A549 (cell line): ENCODE measurements around the gene HMOX1. TPM values are rescaled to one million over a fixed set of nuclear protein-coding genes. Genes with fewer than 3 reads are reported as not detected.

Experiments
- BHLHE40 ChIP-seq: IDR thresholded peaks from 2 replicates; pipeline ENCODE4 v1.6.1; 2012; ENCODE audit warnings: low read depth, low read length, inconsistent platforms
- CBX2 ChIP-seq: fragments of 200-600 bp; sonication (generic); IDR thresholded peaks from 2 replicates; pipeline ENCODE4 v1.6.1; 2016; ENCODE audit warnings: low read depth, mild to moderate bottlenecking, borderline replicate concordance
- CHD2 ChIP-seq: fragments of 150-350 bp; IDR thresholded peaks from 2 replicates; pipeline ENCODE4 v1.6.1; 2014; ENCODE audit warnings: low read length; ENCODE audit not compliant: partially characterized antibody
- CHD4 ChIP-seq: fragments of 200-600 bp; sonication (generic); IDR thresholded peaks from 2 replicates; pipeline ENCODE4 v1.6.1; 2016; ENCODE audit warnings: antibody characterized with exemption, mild to moderate bottlenecking, borderline replicate concordance
- EHF ChIP-seq: fragments of 250-450 bp; sonication (Bioruptor Pico); IDR thresholded peaks from 2 replicates; pipeline ENCODE4 v1.5.0; 2020; ENCODE audit warnings: mild to moderate bottlenecking
- EHMT2 ChIP-seq: fragments of 200-600 bp; sonication (generic); IDR thresholded peaks from 2 replicates; pipeline ENCODE4 v1.6.1; 2016; ENCODE audit warnings: antibody characterized with exemption, low read depth, mild to moderate bottlenecking, moderate library complexity
- ESRRA ChIP-seq: fragments of 150-350 bp; IDR thresholded peaks from 2 replicates; pipeline ENCODE4 v1.6.1; 2014; ENCODE audit warnings: mild to moderate bottlenecking, low read length, borderline replicate concordance
- FOSB ChIP-seq: fragments of 250-450 bp; sonication (Bioruptor Pico); IDR thresholded peaks from 2 replicates; pipeline ENCODE4 v1.5.0; 2020; ENCODE audit warnings: mild to moderate bottlenecking, moderate library complexity
- FOXS1 ChIP-seq: fragments of 250-450 bp; sonication (Bioruptor Pico); IDR thresholded peaks from 2 replicates; pipeline ENCODE4 v1.5.0; 2020; ENCODE audit warnings: mild to moderate bottlenecking, moderate library complexity
- HDAC2 ChIP-seq: fragments of 200-600 bp; sonication (generic); IDR thresholded peaks from 2 replicates; pipeline ENCODE4 v1.6.1; 2016
- HEYL ChIP-seq: fragments of 250-450 bp; sonication (Bioruptor Pico); IDR thresholded peaks from 2 replicates; pipeline ENCODE4 v1.8.0; 2021; ENCODE audit warnings: mild to moderate bottlenecking, moderate library complexity
- HOXA7 ChIP-seq: fragments of 250-450 bp; sonication (Bioruptor Pico); IDR thresholded peaks from 2 replicates; pipeline ENCODE4 v1.5.0; 2020; ENCODE audit warnings: mild to moderate bottlenecking, moderate library complexity
- HOXB13 ChIP-seq: fragments of 250-450 bp; sonication (Bioruptor Pico); IDR thresholded peaks from 2 replicates; pipeline ENCODE4 v1.5.0; 2020; ENCODE audit warnings: low read depth, mild to moderate bottlenecking, moderate library complexity
- JUN ChIP-seq, 2 experiments: fragments of >200 bp; sonication (Bioruptor Twin); formaldehyde crosslinking; IDR thresholded peaks; 2 replicates in 1 of 2; 3 replicates in 1 of 2; pipeline ENCODE4 v1.6.1; 2016 to 2017
- JUNB ChIP-seq: fragments of >200 bp; sonication (Bioruptor Twin); formaldehyde crosslinking; IDR thresholded peaks from 2 replicates; pipeline ENCODE4 v1.6.1; 2016
- KDM1A ChIP-seq: fragments of 200-600 bp; sonication (generic); IDR thresholded peaks from 2 replicates; pipeline ENCODE4 v1.6.1; 2016; ENCODE audit warnings: low read depth, mild to moderate bottlenecking
- KDM5A ChIP-seq: fragments of 200-600 bp; sonication (generic); IDR thresholded peaks from 2 replicates; pipeline ENCODE4 v1.6.1; 2016; ENCODE audit warnings: antibody characterized with exemption, mild to moderate bottlenecking
- MAFK ChIP-seq: fragments of 450-650 bp; IDR thresholded peaks from 2 replicates; pipeline ENCODE4 v1.6.1; 2014; ENCODE audit not compliant: partially characterized antibody
- NPAS2 ChIP-seq: fragments of 250-450 bp; sonication (Bioruptor Pico); IDR thresholded peaks from 2 replicates; pipeline ENCODE4 v1.8.0; 2022; ENCODE audit warnings: mild to moderate bottlenecking, moderate library complexity, borderline replicate concordance
- PHF8 ChIP-seq: fragments of 200-600 bp; sonication (generic); IDR thresholded peaks from 2 replicates; pipeline ENCODE4 v1.6.1; 2016; ENCODE audit warnings: low read depth, mild to moderate bottlenecking, antibody characterized with exemption, moderate library complexity, borderline replicate concordance
- POLR2A ChIP-seq: IDR thresholded peaks from 2 replicates; pipeline ENCODE4 v1.6.1; 2012; ENCODE audit warnings: mild to moderate bottlenecking, low read length
- RCOR1 ChIP-seq: fragments of 150-350 bp; IDR thresholded peaks from 2 replicates; pipeline ENCODE4 v1.6.1; 2014; ENCODE audit warnings: antibody characterized with exemption, low read length, low read depth
- RFX5 ChIP-seq: fragments of 450-650 bp; IDR thresholded peaks from 2 replicates; pipeline ENCODE4 v1.7.1; 2014; ENCODE audit warnings: antibody characterized with exemption, mild to moderate bottlenecking, moderate library complexity
- RNF2 ChIP-seq: fragments of 200-600 bp; sonication (generic); IDR thresholded peaks from 2 replicates; pipeline ENCODE4 v1.6.1; 2016; ENCODE audit warnings: low read depth, mild to moderate bottlenecking, antibody characterized with exemption, moderate library complexity, borderline replicate concordance
- TFCP2L1 ChIP-seq: fragments of 250-450 bp; sonication (Bioruptor Pico); IDR thresholded peaks from 2 replicates; pipeline ENCODE4 v1.5.0; 2021; ENCODE audit warnings: mild to moderate bottlenecking
- TP53 ChIP-seq: fragments of 250-450 bp; sonication (Bioruptor Pico); IDR thresholded peaks from 2 replicates; pipeline ENCODE4 v1.5.0; 2021; ENCODE audit warnings: mild to moderate bottlenecking, moderate library complexity
- ZC3H11A ChIP-seq: fragments of 450-650 bp; IDR thresholded peaks from 2 replicates; pipeline ENCODE4 v1.6.1; 2014; ENCODE audit warnings: antibody characterized with exemption, mild to moderate bottlenecking
- ZFP36 ChIP-seq: fragments of 450-650 bp; IDR thresholded peaks from 2 replicates; pipeline ENCODE4 v1.6.1; 2014; ENCODE audit warnings: borderline replicate concordance; ENCODE audit not compliant: partially characterized antibody
- ZNF302 ChIP-seq: fragments of 250-450 bp; sonication (Bioruptor Pico); IDR thresholded peaks from 2 replicates; pipeline ENCODE4 v1.9.0; 2021; ENCODE audit warnings: inconsistent platforms, mild to moderate bottlenecking, moderate library complexity
- ZSCAN20 ChIP-seq: fragments of 250-450 bp; sonication (Bioruptor Pico); IDR thresholded peaks from 2 replicates; pipeline ENCODE4 v1.8.0; 2022; ENCODE audit warnings: mild to moderate bottlenecking, moderate library complexity
- polyA plus RNA-seq, 4 experiments: library from polyadenylated mRNA; depleted of rRNA in 3 of 4; stranded (reverse); fragments of >200 nt; fragmentation: RNase III in 1 of 4; extraction: RNeasy Plus Mini Kit Qiagen cat#74134 plus additional on column Dnase treatment in 1 of 4; gene quantifications; 2 replicates in 3 of 4; 3 replicates in 1 of 4; pipeline ENCODE4 v1.2.3, GENCODE V29; 2011 to 2017
- TF ChIP-seq, protein P1 (sequence below): IDR thresholded peaks from 2 replicates; pipeline ENCODE4 v1.6.1; 2012; ENCODE audit warnings: low read depth, borderline replicate concordance
- TF ChIP-seq, protein P2 (sequence below): fragments of >200 bp; sonication (Bioruptor Twin); formaldehyde crosslinking; IDR thresholded peaks from 2 replicates; pipeline ENCODE4 v1.6.1; 2016
- TF ChIP-seq, protein P3 (sequence below): fragments of 450-650 bp; IDR thresholded peaks from 2 replicates; pipeline ENCODE4 v1.6.1; 2014; ENCODE audit warnings: antibody characterized with exemption
- TF ChIP-seq, protein P4 (sequence below): fragments of >200 bp; sonication (Bioruptor Twin); formaldehyde crosslinking; IDR thresholded peaks from 3 replicates; pipeline ENCODE4 v1.5.1; 2016
- TF ChIP-seq, protein P5 (sequence below): IDR thresholded peaks from 2 replicates; pipeline ENCODE4 v1.6.1; 2012
- TF ChIP-seq, protein P6 (sequence below): fragments of 150-350 bp; IDR thresholded peaks from 2 replicates; pipeline ENCODE4 v1.6.1; 2014; ENCODE audit warnings: low read depth, mild to moderate bottlenecking, low read length
- TF ChIP-seq, protein P7 (sequence below): fragments of >200 bp; sonication (Bioruptor Twin); formaldehyde crosslinking; IDR thresholded peaks from 3 replicates; pipeline ENCODE4 v1.6.1; 2016

The HMOX1 gene
- polyA plus RNA-seq, 2 of the 4 experiments (the other 2 are of a cell fraction), result 97.7 to 506 TPM

DNA sequence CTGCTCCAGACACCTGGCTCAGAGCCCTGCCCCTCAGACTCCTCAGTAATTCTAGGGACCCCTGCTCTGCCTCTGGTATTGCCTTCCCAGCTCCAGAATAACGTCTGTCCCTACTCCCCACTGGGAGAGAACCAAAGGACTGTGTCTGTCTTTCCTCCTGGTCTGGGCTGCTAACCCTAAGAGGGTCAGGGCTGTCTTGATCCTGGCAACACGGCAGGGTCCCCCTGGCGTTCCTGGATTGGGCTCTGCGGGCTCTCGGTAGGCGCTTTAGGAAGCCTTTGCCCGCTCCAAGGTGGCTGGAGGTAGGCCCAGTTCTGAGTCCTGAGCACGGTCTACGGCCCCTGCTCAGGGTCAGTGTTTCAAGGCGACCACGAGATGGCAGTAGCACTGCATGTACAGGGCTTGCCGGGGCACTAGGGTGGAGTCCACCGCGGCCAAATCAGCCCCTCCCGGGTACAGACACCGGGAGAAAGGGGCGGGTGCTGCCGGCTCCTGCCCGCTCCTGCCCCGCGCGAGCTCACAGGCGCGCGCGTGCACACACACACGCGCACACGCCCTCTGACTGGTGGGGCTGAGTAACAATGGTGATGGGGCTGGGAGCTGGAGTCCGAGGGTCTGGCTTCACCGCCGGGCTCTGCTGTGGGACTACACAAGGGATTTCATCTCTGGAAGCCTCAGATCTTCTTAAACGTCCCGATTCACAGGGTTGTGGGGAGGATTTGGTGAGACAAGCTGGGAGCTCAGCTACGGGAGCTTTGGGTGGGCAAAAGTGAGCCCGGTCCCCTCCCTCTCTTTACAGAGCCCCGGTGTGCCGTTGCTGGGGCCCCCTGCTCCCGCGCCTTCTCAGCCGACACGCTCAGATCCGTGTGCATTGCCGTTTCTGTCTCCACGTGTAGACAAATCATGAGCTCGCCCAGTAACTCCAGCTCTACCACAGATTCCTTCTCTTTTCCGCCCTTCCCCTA lies 30.1 kb upstream of the HMOX1 start (continued):
- TF ChIP-seq, protein P1, sequence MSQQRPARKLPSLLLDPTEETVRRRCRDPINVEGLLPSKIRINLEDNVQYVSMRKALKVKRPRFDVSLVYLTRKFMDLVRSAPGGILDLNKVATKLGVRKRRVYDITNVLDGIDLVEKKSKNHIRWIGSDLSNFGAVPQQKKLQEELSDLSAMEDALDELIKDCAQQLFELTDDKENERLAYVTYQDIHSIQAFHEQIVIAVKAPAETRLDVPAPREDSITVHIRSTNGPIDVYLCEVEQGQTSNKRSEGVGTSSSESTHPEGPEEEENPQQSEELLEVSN, result no peak
- TF ChIP-seq CBX2 (no peak), FOXS1 (no peak), CHD4 (no peak), MAFK (no peak), FOSB (CRISPR knock-in tag) (no peak), JUNB (no peak), JUN (IDR thresholded peaks at IDR 0.05) (peak; percentile 13 to 49; a peak in 2 of 5 replicates), KDM5A (no peak), RNF2 (no peak), HDAC2 (no peak), BHLHE40 (no peak), ZC3H11A (no peak), HOXA7 (CRISPR knock-in tag) (no peak), TP53 (CRISPR knock-in tag) (no peak), RCOR1 (no peak), HOXB13 (CRISPR knock-in tag) (no peak), ZNF302 (CRISPR knock-in tag) (no peak), ZFP36 (no peak), CHD2 (no peak), KDM1A (no peak), ESRRA (no peak), POLR2A (peak; percentile 57), PHF8 (no peak), TFCP2L1 (CRISPR knock-in tag) (no peak), RFX5 (no peak), ZSCAN20 (no peak), EHMT2 (no peak), NPAS2 (CRISPR knock-in tag) (no peak), EHF (no peak), HEYL (no peak)
- TF ChIP-seq, protein P2, sequence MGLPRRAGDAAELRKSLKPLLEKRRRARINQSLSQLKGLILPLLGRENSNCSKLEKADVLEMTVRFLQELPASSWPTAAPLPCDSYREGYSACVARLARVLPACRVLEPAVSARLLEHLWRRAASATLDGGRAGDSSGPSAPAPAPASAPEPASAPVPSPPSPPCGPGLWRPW, result no peak
- TF ChIP-seq, protein P3, sequence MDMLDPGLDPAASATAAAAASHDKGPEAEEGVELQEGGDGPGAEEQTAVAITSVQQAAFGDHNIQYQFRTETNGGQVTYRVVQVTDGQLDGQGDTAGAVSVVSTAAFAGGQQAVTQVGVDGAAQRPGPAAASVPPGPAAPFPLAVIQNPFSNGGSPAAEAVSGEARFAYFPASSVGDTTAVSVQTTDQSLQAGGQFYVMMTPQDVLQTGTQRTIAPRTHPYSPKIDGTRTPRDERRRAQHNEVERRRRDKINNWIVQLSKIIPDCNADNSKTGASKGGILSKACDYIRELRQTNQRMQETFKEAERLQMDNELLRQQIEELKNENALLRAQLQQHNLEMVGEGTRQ, result no peak
- TF ChIP-seq, protein P4, sequence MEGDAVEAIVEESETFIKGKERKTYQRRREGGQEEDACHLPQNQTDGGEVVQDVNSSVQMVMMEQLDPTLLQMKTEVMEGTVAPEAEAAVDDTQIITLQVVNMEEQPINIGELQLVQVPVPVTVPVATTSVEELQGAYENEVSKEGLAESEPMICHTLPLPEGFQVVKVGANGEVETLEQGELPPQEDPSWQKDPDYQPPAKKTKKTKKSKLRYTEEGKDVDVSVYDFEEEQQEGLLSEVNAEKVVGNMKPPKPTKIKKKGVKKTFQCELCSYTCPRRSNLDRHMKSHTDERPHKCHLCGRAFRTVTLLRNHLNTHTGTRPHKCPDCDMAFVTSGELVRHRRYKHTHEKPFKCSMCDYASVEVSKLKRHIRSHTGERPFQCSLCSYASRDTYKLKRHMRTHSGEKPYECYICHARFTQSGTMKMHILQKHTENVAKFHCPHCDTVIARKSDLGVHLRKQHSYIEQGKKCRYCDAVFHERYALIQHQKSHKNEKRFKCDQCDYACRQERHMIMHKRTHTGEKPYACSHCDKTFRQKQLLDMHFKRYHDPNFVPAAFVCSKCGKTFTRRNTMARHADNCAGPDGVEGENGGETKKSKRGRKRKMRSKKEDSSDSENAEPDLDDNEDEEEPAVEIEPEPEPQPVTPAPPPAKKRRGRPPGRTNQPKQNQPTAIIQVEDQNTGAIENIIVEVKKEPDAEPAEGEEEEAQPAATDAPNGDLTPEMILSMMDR, result peak; percentile 74
- TF ChIP-seq, protein P5, sequence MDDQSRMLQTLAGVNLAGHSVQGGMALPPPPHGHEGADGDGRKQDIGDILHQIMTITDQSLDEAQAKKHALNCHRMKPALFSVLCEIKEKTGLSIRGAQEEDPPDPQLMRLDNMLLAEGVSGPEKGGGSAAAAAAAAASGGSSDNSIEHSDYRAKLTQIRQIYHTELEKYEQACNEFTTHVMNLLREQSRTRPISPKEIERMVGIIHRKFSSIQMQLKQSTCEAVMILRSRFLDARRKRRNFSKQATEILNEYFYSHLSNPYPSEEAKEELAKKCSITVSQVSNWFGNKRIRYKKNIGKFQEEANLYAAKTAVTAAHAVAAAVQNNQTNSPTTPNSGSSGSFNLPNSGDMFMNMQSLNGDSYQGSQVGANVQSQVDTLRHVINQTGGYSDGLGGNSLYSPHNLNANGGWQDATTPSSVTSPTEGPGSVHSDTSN, result no peak
- TF ChIP-seq, protein P6, sequence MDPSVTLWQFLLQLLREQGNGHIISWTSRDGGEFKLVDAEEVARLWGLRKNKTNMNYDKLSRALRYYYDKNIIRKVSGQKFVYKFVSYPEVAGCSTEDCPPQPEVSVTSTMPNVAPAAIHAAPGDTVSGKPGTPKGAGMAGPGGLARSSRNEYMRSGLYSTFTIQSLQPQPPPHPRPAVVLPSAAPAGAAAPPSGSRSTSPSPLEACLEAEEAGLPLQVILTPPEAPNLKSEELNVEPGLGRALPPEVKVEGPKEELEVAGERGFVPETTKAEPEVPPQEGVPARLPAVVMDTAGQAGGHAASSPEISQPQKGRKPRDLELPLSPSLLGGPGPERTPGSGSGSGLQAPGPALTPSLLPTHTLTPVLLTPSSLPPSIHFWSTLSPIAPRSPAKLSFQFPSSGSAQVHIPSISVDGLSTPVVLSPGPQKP, result no peak
- TF ChIP-seq, protein P7, sequence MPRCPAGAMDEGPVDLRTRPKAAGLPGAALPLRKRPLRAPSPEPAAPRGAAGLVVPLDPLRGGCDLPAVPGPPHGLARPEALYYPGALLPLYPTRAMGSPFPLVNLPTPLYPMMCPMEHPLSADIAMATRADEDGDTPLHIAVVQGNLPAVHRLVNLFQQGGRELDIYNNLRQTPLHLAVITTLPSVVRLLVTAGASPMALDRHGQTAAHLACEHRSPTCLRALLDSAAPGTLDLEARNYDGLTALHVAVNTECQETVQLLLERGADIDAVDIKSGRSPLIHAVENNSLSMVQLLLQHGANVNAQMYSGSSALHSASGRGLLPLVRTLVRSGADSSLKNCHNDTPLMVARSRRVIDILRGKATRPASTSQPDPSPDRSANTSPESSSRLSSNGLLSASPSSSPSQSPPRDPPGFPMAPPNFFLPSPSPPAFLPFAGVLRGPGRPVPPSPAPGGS, result 0 out of 3 replicates have a peak, but pooled peaks have one; percentile 25
